Epithelial cell of esophagus (primary cell): ENCODE results near the gene HTR3B.
"Not testable (repeated sequence)": the region's sequence is repeated elsewhere in the genome, so short reads cannot be mapped to it uniquely, and the experiment has no call there.

Source experiments
- DNase-seq: peaks from one replicate; pipeline ENCODE4 v3.0.0; 2010; ENCODE audit warnings: low read depth
- H3K4me3 ChIP-seq: 2 replicates; pipeline ENCODE4 v1.5.1; 2011; ENCODE audit warnings: mild to moderate bottlenecking, low read length, control low read depth
- CTCF ChIP-seq: IDR thresholded peaks from 2 replicates; pipeline ENCODE4 v1.5.1; 2011; ENCODE audit warnings: low read depth, mild to moderate bottlenecking, low read length, control low read depth, inconsistent platforms; ENCODE audit not compliant: insufficient read depth; ENCODE audit errors: missing control alignments

Gene HTR3B

GRCh38 chr11:113901141-113901540 is 3.5 kb upstream of the HTR3B start:
- DNase-seq: no peak
- no peak for TF ChIP-seq CTCF
- H3K4me3 ChIP-seq: no peak overlapping the region

- TF ChIP-seq CTCF: peak; percentile 36
- peak; percentile 63 for DNase-seq
- no peak overlapping the region for H3K4me3 ChIP-seq
Measured at GRCh38 chr11:113906038-113906437, 1.4 kb downstream of the HTR3B start.

GRCh38 chr11:113906516-113906915 is 1.9 kb downstream of the HTR3B start:
- TF ChIP-seq CTCF: no peak
- no peak overlapping the region for H3K4me3 ChIP-seq
- no peak for DNase-seq

- DNase-seq: no peak
- no peak for TF ChIP-seq CTCF
Measured at GRCh38 chr11:113907152-113907551, 2.6 kb downstream of the HTR3B start.

GRCh38 chr11:113907681-113908080 is 3.1 kb downstream of the HTR3B start:
- TF ChIP-seq CTCF: no peak
- H3K4me3 ChIP-seq: no peak overlapping the region
- DNase-seq: no peak

More at GRCh38 chr11:113907152-113907551, 2.6 kb downstream of the HTR3B start:
- H3K4me3 ChIP-seq: no peak overlapping the region

GRCh38 chr11:113908098-113908497 is 3.5 kb downstream of the HTR3B start:
- no peak for DNase-seq
- no peak overlapping the region for H3K4me3 ChIP-seq
- TF ChIP-seq CTCF: no peak

GRCh38 chr11:113911491-113911890 is 6.9 kb downstream of the HTR3B start:
- not testable (repeated sequence) for H3K4me3 ChIP-seq, DNase-seq

- H3K4me3 ChIP-seq: no peak overlapping the region
- DNase-seq: no peak
- no peak for TF ChIP-seq CTCF
Measured at GRCh38 chr11:113923572-113923971, 19.0 kb downstream of the HTR3B start.
